Mucosa of stomach (tissue), 1 donor: ENCODE data around the gene ADM.

Experiments
- H3K27me3 ChIP-seq: one replicate; pipeline ENCODE4 v1.7.0; 2013; ENCODE audit warnings: mild to moderate bottlenecking, low read length; ENCODE audit not compliant: control insufficient read depth, insufficient read depth
- H3K36me3 ChIP-seq: one replicate; pipeline ENCODE4 v1.7.0; 2013; ENCODE audit warnings: low read length; ENCODE audit not compliant: control insufficient read depth, insufficient read depth
- H3K4me1 ChIP-seq: one replicate; pipeline ENCODE4 v1.7.0; 2013; ENCODE audit warnings: mild to moderate bottlenecking, low read length; ENCODE audit not compliant: control insufficient read depth, insufficient read depth
- H3K4me3 ChIP-seq: one replicate; pipeline ENCODE4 v1.7.0; 2013; ENCODE audit warnings: low read length
- H3K9ac ChIP-seq: one replicate; pipeline ENCODE4 v1.7.0; 2013; ENCODE audit warnings: mild to moderate bottlenecking, low read length, moderate library complexity
- H3K9me3 ChIP-seq: one replicate; pipeline ENCODE4 v1.7.0; 2013; ENCODE audit warnings: mild to moderate bottlenecking, low read length, moderate library complexity; ENCODE audit not compliant: control insufficient read depth
- donor health status: Pancreatic carcinoma.

ADM gene

DNA sequence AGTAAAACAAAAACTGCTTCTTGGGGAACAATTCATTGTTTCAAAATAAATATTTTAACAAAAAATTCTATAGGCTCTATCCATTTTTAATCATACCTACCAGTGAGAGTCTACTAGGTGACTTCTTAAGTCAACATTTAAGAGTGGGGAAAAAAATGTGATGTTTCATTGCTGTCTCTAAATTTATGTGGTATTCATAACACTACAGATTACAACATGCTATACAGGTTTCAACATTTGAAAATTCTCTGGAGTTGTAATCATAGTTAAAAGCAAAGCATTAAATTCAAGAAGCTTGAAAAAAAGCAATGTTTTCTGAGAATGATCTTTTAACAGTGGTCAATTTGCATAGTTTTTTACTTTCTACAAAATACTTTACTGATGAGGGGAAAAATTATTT lies 29.2 kb upstream of the ADM start:
- Histone ChIP-seq H3K4me3 (no peak overlapping the region), H3K36me3 (no peaks in the 10 kb centered on the region), H3K27me3 (no peaks in the 10 kb centered on the region), H3K9me3 (no peaks in the 10 kb centered on the region), H3K4me1 (no peaks in the 10 kb centered on the region), H3K9ac (no peak overlapping the region)

DNA sequence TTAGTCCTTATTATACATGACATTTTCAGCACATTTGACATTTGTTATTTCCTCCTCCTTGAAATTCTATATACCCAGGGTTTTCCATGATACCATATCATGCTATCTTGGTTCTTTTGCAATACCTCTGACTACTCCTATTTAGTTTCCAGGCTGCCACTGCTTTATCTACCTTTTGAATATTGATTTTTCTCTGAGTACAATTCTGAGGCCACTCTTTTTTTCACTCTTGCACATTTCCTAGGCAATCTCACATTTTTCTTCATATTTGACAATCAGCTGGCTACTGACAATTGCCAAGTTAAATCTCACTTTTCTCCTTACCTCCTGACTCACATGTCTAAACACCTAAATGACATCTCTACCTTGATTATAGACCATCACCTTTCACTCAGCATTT lies 22.8 kb upstream of the ADM start:
- Histone ChIP-seq H3K27me3 (no peaks in the 10 kb centered on the region), H3K4me1 (peaks cover 28% of the 10 kb centered on the region), H3K4me3 (no peak overlapping the region), H3K9me3 (no peaks in the 10 kb centered on the region), H3K36me3 (no peaks in the 10 kb centered on the region), H3K9ac (no peak overlapping the region)

DNA sequence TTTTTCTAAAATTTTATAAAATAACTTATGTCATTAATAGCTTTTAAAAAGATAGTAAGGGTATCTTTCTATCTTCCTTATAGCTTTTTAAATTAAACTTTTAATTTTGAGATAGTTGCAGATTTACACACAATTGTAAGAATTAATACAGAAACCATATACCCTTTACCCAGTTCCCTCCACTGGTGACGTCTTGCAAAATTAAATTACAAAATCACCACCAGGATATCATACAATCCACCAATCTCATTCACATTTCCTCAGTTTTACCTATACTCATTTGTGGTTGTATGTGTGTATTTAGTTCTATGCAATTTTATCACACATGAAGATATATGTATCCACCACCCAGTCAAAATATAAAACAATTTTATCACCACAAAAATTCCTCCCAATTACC lies 20.9 kb upstream of the ADM start:
- H3K9me3 ChIP-seq, result no peaks in the 10 kb centered on the region
- no peak overlapping the region for H3K9ac ChIP-seq
- peaks cover 28% of the 10 kb centered on the region for H3K4me1 ChIP-seq
- no peaks in the 10 kb centered on the region for H3K27me3 ChIP-seq
- H3K4me3 ChIP-seq, result no peak overlapping the region
- H3K36me3 ChIP-seq, result no peaks in the 10 kb centered on the region

DNA sequence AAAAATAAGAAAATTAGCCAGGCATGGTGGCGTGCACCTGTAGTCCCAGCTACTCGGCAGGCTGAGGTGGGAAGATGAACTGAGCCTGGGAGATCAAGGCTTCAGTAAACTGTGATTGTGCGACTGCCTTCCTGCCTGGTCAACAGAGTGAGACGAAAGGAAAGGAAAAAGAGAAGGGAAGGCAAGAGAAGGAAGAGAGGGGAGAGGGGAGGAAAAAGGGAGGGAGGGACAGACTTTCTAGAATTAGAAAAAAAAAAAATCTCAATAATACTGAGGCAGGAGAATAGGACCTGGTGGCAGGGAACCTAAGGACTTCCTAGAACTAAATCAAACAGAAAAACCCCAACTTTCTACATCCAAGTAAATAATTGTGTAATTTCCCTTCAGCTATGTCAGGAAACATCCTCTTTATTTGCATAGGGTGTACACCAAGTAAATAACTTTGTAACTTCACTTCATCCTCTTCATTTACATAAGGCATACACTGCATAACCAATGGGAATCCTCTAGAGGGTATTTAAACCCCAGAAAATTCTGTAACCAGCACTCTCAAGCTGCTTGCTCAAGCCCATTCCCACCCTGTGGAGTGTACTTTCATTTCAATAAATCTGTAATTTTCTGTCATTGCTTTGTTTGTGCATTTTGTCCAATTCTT lies 19.6 kb upstream of the ADM start:
- H3K4me3 ChIP-seq, result no peak overlapping the region
- peaks cover 28% of the 10 kb centered on the region for H3K4me1 ChIP-seq
- H3K36me3 ChIP-seq, result no peaks in the 10 kb centered on the region
- no peaks in the 10 kb centered on the region for H3K27me3 ChIP-seq
- no peaks in the 10 kb centered on the region for H3K9me3 ChIP-seq
- no peak overlapping the region for H3K9ac ChIP-seq

DNA sequence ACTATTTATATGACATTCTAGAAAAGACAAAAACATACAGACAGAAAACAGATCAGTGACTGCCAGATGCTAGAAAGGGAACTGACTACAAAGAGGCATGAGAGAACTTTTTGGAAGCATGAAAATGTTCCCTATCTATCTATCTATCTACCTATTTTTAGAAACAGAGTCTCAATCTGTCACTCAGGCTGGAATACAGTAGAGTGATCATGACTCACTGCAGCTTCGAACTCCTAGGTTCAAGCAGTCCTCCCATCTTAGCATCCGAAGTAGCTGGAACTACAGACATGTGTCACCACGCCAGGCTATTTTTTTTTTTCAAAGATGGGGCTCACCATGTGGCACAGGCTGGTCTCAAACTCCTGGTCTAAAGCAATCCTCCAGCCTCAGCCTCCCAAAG lies 17.7 kb upstream of the ADM start:
- H3K4me1 ChIP-seq, result peaks cover 22% of the 10 kb centered on the region

DNA sequence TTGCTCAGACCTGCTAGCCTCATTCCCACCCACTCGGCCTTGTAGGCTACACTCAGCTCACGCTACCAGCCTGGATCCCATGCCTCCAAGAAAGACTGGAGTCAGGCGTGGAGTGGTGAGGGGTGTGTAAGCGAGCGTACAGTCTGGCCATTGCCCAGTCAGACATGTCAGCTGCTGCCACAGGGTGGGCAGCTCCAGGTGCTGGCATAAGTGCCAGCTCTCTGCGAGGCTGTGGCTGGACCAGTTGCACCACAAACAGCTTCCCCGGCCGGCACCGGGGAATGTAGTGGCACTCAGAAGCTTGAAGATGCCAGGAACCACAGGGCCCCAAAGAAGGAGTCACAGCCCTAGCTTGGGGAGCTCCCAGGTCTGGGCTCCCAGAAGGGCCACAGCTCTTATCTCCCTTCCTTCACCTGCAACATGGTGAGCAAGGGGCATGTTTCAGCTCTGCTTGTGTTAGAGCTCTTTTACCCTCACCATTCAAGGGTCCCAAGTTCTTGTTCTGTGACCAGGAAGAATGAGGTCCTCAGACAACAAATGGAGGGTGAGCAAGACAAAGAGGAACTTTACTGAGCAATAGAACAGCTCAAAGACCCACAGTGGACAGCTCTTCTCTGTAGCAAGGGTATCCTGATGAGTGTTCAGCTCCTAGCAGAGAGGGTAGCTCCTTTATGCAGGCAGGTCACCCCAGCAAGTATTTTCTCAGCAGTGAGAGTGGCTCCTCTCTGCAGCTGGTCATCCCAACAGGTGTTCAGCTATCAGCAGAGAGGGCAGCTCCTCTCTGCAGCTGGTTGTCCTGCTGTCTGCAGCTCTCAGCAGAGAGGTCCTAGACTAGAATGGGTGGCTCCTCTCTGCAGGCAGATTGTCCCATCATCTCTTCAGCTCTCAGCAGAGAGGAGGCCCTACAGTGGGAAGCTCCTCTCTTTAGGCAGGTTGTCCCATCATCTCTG lies 16.8 kb upstream of the ADM start:
- Histone ChIP-seq H3K27me3 (no peaks in the 10 kb centered on the region), H3K36me3 (no peaks in the 10 kb centered on the region), H3K4me3 (no peak overlapping the region), H3K4me1 (peaks cover 13% of the 10 kb centered on the region), H3K9ac (no peak overlapping the region), H3K9me3 (no peaks in the 10 kb centered on the region)

More for the DNA sequence above, 17.7 kb upstream of the ADM start:
- Histone ChIP-seq H3K9ac (no peak overlapping the region), H3K27me3 (no peaks in the 10 kb centered on the region), H3K36me3 (no peaks in the 10 kb centered on the region), H3K4me3 (no peak overlapping the region), H3K9me3 (no peaks in the 10 kb centered on the region)

DNA sequence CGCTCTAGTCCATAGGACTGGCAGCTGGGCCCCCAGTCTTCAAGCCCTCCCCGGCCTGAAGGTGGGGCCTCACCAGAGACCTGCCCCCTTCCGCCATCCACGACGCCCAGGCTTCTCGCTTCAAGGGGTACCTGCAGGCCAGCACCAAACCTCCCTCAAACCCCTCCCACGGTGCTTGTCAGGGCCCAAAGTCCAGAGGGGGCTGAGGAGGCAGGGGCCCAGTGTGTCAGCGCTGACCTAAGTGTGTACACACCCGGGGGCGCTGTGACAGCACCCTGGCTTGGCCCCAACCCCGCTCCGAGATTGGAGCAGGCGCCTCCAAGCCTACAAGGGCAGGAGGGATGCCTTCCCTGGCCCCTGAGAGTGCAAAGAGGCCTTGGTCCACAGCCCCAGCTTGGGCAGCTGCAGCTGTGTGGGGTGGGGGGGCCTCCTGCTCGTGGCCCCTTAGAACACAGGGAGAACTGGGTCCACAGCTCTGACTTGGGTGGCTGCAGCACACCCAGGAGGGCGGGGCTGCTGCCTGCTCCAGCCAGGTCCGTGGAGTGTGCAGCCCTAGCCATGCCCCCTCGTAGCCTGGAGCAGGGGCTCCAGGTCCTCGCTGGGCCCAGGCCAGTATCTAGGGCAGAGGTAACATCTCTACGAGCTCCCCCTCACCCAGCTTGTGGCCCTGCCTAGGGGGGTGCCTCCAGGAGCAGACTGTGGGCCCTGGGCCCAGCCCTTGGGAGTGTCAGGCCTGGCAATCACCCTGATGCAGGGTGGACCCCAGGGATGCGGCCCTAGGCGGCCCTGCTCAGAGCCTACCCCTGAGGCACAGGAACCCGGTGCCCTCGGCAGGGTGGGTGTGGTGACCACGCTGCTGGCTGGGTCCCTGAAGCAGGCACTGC lies 15.8 kb upstream of the ADM start:
- H3K36me3 ChIP-seq, result no peaks in the 10 kb centered on the region
- no peaks in the 10 kb centered on the region for H3K27me3 ChIP-seq
- H3K4me3 ChIP-seq, result no peak overlapping the region
- H3K4me1 ChIP-seq, result peaks cover 13% of the 10 kb centered on the region
- no peaks in the 10 kb centered on the region for H3K9me3 ChIP-seq
- H3K9ac ChIP-seq, result no peak overlapping the region

DNA sequence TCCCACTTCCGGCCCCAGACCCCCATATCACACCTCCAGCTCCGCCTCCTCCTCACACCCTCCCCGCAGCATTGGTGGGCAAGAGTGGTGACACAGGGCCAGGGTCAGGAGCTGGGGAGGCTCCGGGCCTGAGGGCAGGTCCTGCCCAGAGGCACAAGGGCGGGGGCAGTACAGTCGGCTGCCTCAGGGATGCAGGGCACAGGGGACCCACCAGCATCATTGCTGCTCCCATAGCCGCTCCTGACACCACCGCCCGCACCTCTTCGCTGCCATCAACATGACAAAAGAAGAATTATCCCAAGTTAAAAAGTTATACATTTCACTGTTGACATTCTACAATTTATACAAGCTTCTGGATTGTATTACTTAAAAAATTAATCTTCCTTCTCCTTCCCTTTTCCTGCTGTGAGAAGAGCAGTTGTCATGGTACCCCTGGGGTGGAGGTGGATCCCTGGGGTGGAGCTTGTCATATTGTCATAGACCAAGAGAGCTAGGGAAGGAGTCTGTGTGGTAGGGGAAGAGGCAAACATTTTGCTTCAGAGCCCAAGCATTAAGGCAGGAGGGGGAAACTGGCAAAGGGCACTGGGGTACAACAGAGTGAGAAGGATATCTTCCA lies 15.0 kb upstream of the ADM start:
- Histone ChIP-seq H3K27me3 (peaks cover 7% of the 10 kb centered on the region), H3K4me1 (peaks cover 13% of the 10 kb centered on the region), H3K36me3 (no peaks in the 10 kb centered on the region), H3K9ac (no peak overlapping the region), H3K9me3 (no peaks in the 10 kb centered on the region), H3K4me3 (no peak overlapping the region)

DNA sequence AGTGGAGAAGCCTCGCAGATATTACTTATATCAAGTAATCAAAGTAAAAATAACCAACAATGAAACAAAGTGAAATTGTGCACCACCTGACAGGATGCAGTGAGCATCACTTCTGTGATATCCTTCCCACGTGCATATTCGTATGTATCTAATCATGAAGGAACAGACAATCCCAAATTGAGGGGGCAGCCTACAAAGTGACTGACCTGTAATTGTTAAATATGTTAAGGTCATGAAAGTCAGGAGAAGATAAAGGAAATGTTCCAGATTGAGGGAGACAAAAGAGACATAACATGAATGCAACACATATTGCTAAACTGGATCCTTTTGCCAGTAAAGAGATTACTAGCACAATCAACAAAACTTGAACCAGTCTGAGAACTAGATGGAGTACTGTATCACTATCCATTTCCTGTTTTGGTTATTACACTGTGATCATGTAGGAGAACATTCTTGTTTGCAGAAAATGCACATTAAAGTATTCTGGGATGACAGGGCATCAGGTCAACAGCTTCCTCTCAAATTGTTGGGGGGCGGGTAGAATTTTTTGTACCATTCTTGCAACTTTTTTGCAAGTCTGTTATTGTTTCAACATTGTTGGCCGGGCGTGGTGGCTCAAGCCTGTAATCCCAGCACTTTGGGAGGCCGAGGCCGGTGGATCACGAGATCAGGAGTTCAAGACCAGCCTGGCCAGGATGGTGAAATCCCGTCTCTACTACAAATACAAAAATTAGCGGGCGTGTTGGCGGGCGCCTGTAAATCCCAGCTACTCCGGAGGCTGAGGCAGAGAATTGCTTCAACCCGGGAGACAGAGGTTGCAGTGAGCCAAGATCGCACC lies 12.9 kb upstream of the ADM start:
- Histone ChIP-seq H3K36me3 (no peaks in the 10 kb centered on the region), H3K4me1 (peaks cover 4% of the 10 kb centered on the region), H3K9ac (no peak overlapping the region), H3K27me3 (peaks cover 18% of the 10 kb centered on the region), H3K4me3 (no peak overlapping the region), H3K9me3 (no peaks in the 10 kb centered on the region)

DNA sequence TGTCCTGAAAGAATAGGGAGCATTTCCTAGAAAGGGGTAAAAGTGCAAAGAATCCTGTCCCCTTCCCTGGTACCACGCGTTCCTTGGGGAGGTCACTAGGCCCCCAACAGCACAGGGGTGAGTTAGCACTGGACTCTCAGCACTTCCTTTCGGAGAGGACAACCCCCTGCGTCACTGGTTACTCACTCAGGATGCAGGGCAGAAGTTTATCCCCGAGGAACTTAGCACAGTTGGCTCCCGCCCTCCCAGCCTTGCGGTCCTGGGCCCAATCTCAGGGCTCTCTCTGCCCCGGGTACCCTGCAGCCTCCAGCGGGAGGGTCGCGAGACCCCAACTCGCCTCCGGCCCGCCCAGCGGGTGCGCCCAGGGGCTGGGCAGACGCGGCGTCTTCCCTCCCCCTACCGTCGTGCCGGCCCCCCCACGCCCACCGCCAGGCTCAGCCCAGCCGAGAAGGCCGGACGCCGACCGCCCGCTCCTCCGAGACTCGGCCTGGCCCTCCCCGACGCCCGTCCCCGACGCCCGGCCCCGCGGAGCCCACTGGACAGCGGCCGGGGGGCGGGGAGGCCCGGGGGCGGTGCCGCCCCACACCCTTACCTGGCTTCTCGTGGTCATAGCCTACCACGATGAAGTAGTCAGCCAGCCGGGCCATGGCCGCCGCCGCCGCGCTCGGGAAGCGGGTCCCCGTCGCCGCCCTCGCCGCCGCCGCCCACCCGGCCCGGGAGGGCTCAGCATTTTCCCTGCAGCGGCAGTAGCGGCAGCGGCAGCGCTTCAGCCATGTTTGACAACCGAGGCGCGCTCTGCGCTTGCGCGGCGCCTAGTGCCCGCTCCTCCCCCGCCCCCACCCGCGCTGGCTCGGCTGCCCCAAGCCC lies 11.2 kb upstream of the ADM start, which contains the start of gene SBF2:
TSS of gene SBF2 (minus strand) at position 797 of the 867 bp plus-strand sequence. CDS start at position 647, 150 bp downstream.
- H3K4me3 ChIP-seq, result peak within 1 kb of the TSS; percentile 54

More for the DNA sequence above, 11.2 kb upstream of the ADM start, which contains the start of gene SBF2:
- Histone ChIP-seq H3K9ac (peak within 1 kb of the TSS; percentile 77), H3K27me3 (peaks cover 18% of the 10 kb centered on the region), H3K36me3 (no peaks in the 10 kb centered on the region), H3K9me3 (no peaks in the 10 kb centered on the region), H3K4me1 (peaks cover 4% of the 10 kb centered on the region)
